K562 (cell line): ENCODE data around the gene DNAH3. TPM values are rescaled to one million over a fixed set of nuclear protein-coding genes. Genes with fewer than 3 reads are reported as not detected.

Experiments used
- BRCA1 ChIP-seq, 2 experiments: fragments of 450-650 bp in 1 of 2; sonication (generic) in 1 of 2; formaldehyde crosslinking in 1 of 2; IDR thresholded peaks; 2 replicates each; pipeline versions ENCODE4 v1.5.0 to v1.6.1; 2017 to 2020; ENCODE audit warnings: mild to moderate bottlenecking in 1 of 2, missing genetic modification reagents in 1 of 2
- CCNT2 ChIP-seq: IDR thresholded peaks from 2 replicates; pipeline ENCODE4 v1.6.1; 2011; ENCODE audit warnings: borderline replicate concordance, low read depth, mild to moderate bottlenecking, moderate library complexity, mixed read lengths, low read length; ENCODE audit not compliant: insufficient read length; ENCODE audit errors: extremely low read depth
- CEBPG ChIP-seq, 3 experiments: fragments of 200-800 bp in 1 of 3; sonication (Bioruptor generic) in 1 of 3; sonication (generic) in 1 of 3; formaldehyde crosslinking in 1 of 3; IDR thresholded peaks in 2 of 3; conservative IDR thresholded peaks in 1 of 3; 2 replicates each; pipeline versions ENCODE4 v1.6.1 to v1.8.0; 2016 to 2022; ENCODE audit warnings: missing compliant biosample characterization in 2 of 3, missing genetic modification characterization in 2 of 3, mild to moderate bottlenecking in 1 of 3, missing genetic modification reagents in 1 of 3
- CHAMP1 ChIP-seq: fragments of 450-650 bp; IDR thresholded peaks from 2 replicates; pipeline ENCODE4 v1.6.1; 2016; ENCODE audit warnings: mild to moderate bottlenecking
- CREBBP ChIP-seq: IDR thresholded peaks from one replicate; pipeline ENCODE4 v1.6.1; 2012; ENCODE audit warnings: low read depth, mild to moderate bottlenecking, control low read depth, inconsistent platforms, low read length
- CXXC5 ChIP-seq: fragments of 250-450 bp; sonication (Bioruptor Pico); IDR thresholded peaks from 2 replicates; pipeline ENCODE4 v1.8.0; 2022; ENCODE audit warnings: inconsistent platforms, mild to moderate bottlenecking, moderate library complexity
- E2F8 ChIP-seq: fragments of 450-650 bp; IDR thresholded peaks from 2 replicates; pipeline ENCODE4 v1.7.1; 2018; ENCODE audit warnings: mild to moderate bottlenecking, low read depth; ENCODE audit not compliant: partially characterized antibody
- EHMT2 ChIP-seq: fragments of 450-650 bp; IDR thresholded peaks from 2 replicates; pipeline ENCODE4 v1.6.1; 2018; ENCODE audit warnings: antibody characterized with exemption
- ESRRB ChIP-seq: fragments of 250-450 bp; sonication (Bioruptor Pico); IDR thresholded peaks from 2 replicates; pipeline ENCODE4 v1.5.0; 2020; ENCODE audit warnings: mild to moderate bottlenecking, moderate library complexity, borderline replicate concordance
- HNRNPL ChIP-seq: fragments of 200-400 bp; formaldehyde crosslinking; IDR thresholded peaks from 2 replicates; pipeline ENCODE4 v1.6.1; 2017; ENCODE audit warnings: low read depth, mild to moderate bottlenecking, low read length
- ID3 ChIP-seq, 2 experiments: fragments of 250-450 bp in 1 of 2; fragments of 450-650 bp in 1 of 2; sonication (Bioruptor Pico) in 1 of 2; IDR thresholded peaks; 2 replicates each; pipeline versions ENCODE4 v1.6.1 to v1.8.0; 2016 to 2021; ENCODE audit warnings: mild to moderate bottlenecking in 2 of 2, moderate library complexity in 2 of 2, missing compliant biosample characterization in 1 of 2, missing genetic modification characterization in 1 of 2
- MTF1 ChIP-seq: fragments of 250-450 bp; sonication (Bioruptor Pico); IDR thresholded peaks from 2 replicates; pipeline ENCODE4 v1.9.0; 2021; ENCODE audit warnings: moderate library complexity, mild to moderate bottlenecking, inconsistent platforms, borderline replicate concordance
- PHF20 ChIP-seq: fragments of 450-650 bp; IDR thresholded peaks from 2 replicates; pipeline ENCODE4 v1.6.1; 2018; ENCODE audit not compliant: partially characterized antibody
- SMAD4 ChIP-seq: fragments of 250-450 bp; sonication (Bioruptor Pico); conservative IDR thresholded peaks from 2 replicates; pipeline ENCODE4 v1.8.0; 2021; ENCODE audit warnings: inconsistent platforms, mild to moderate bottlenecking, moderate library complexity
- SNIP1 ChIP-seq: fragments of 450-650 bp; IDR thresholded peaks from 2 replicates; pipeline ENCODE4 v1.7.1; 2017; ENCODE audit warnings: low read depth, mild to moderate bottlenecking
- TEAD1 ChIP-seq, 2 experiments: fragments of 450-650 bp in 1 of 2; sonication (generic) in 1 of 2; formaldehyde crosslinking; IDR thresholded peaks; 2 replicates each; pipeline versions ENCODE4 v1.4.0 to v1.8.0; 2020 to 2022; ENCODE audit warnings: mild to moderate bottlenecking in 2 of 2, missing genetic modification reagents in 1 of 2
- ZBTB17 ChIP-seq: fragments of 450-650 bp; formaldehyde crosslinking; IDR thresholded peaks from 2 replicates; pipeline ENCODE4 v1.4.0; 2020; ENCODE audit warnings: mild to moderate bottlenecking
- ZFP1 ChIP-seq: fragments of 450-650 bp; formaldehyde crosslinking; IDR thresholded peaks from 2 replicates; pipeline ENCODE4 v1.4.0; 2020; ENCODE audit warnings: mild to moderate bottlenecking, mixed read lengths
- ZNF197 ChIP-seq: fragments of 200-800 bp; sonication (Bioruptor generic); IDR thresholded peaks from 2 replicates; pipeline ENCODE4 v1.6.1; 2016; ENCODE audit warnings: low read depth, missing genetic modification characterization, missing compliant biosample characterization
- ZNF445 ChIP-seq: fragments of 250-450 bp; sonication (Bioruptor Pico); IDR thresholded peaks from 2 replicates; pipeline ENCODE4 v1.4.0; 2020; ENCODE audit warnings: low read depth, mild to moderate bottlenecking, moderate library complexity
- ZNF79 ChIP-seq: fragments of 250-450 bp; sonication (Bioruptor Pico); IDR thresholded peaks from 2 replicates; pipeline ENCODE4 v1.4.0; 2020; ENCODE audit warnings: low read depth, mild to moderate bottlenecking, moderate library complexity
- polyA plus RNA-seq, 8 experiments: library from polyadenylated mRNA; depleted of rRNA in 4 of 8; stranded (reverse) in 5 of 8; unstranded in 3 of 8; fragments of >200 nt; fragmentation: Nextera tagmentation in 2 of 8; fragmentation: Illumina TruSeq in 1 of 8; extraction: Ambion mirVana in 2 of 8; extraction: Trizol in 1 of 8; gene quantifications; 2 replicates each; pipeline versions ENCODE4 v1.2.1 to v1.2.3, GENCODE V29; 2011 to 2014; ENCODE audit warnings: inconsistent platforms in 1 of 8, missing spikeins in 1 of 8
- total RNA-seq, 7 experiments: library from RNA; depleted of rRNA in 6 of 7; stranded (reverse); fragments of >200 nt in 6 of 7; fragmentation: Illumina TruSeq in 2 of 7; extraction: Trizol in 2 of 7; gene quantifications; 2 replicates each; pipeline versions ENCODE4 v1.2.1 to v1.2.3, GENCODE V29; 2011 to 2021; ENCODE audit warnings: low replicate concordance in 1 of 7

The DNAH3 gene
- total and polyA plus RNA-seq, 9 of the 15 experiments (the other 6 are each of a cell fraction or from before 2014, with no cell fraction given) = 0.32 to 0.84 (median 0.44) TPM

GRCh38 chr16:20886320-20886719, 264.3 kb downstream of the DNAH3 start (continued):
- TF ChIP-seq CEBPG (CRISPR knock-in tag; IDR thresholded peaks at IDR 0.05) (no peak), CEBPG (tag; conservative IDR thresholded peaks at IDR 0.05 in 1 of 2, IDR thresholded peaks at IDR 0.05 in 1 of 2) (no peak), ZNF79 (CRISPR knock-in tag) (peak; percentile 60; the same call in 1 of the 2 replicates), EHMT2 (no peak), CHAMP1 (no peak), SMAD4 (CRISPR knock-in tag) (peak; percentile 61; the same call in 1 of the 2 replicates), ID3 (CRISPR knock-in tag; IDR thresholded peaks at IDR 0.05) (no peak), ID3 (tag; IDR thresholded peaks at IDR 0.05) (0 out of 2 replicates have a peak, but pooled peaks have one; percentile 29), ZNF445 (CRISPR knock-in tag) (no peak), TEAD1 (CRISPR knock-in tag; IDR thresholded peaks at IDR 0.05) (peak in 1 of 2 experiments; percentile 57; a peak in 1 of 4 replicates), E2F8 (no peak), CXXC5 (CRISPR knock-in tag) (0 out of 2 replicates have a peak, but pooled peaks have one; percentile 31), MTF1 (no peak), ESRRB (CRISPR knock-in tag) (no peak), BRCA1 (IDR thresholded peaks at IDR 0.05) (no peak), BRCA1 (CRISPR knock-in tag; IDR thresholded peaks at IDR 0.05) (no peak), CCNT2 (no peak), ZFP1 (CRISPR knock-in tag) (peak; percentile 25; the same call in 1 of the 2 replicates), ZBTB17 (CRISPR knock-in tag) (0 out of 2 replicates have a peak, but pooled peaks have one; percentile 29), CREBBP (no peak), PHF20 (no peak), HNRNPL (no peak), SNIP1 (no peak), ZNF197 (CRISPR knock-in tag) (no peak; the same call in 1 of the 2 replicates)
